Transverse colon (tissue), 4 donors: ENCODE results near the gene PIEZO2. TPM values are rescaled to one million over a fixed set of nuclear protein-coding genes. Genes with fewer than 3 reads are reported as not detected.

Source experiments
- DNase-seq: peaks from one replicate; pipeline ENCODE4 v3.0.0-alpha.2; 2019
- H3K27ac ChIP-seq, 4 donors: fragments of 200-600 bp; sonication (generic); 2 replicates each; pipeline ENCODE4 v1.5.1; 2016 to 2018; ENCODE audit warnings: inconsistent platforms in 4 of 4
- H3K27me3 ChIP-seq: fragments of 200-600 bp; sonication (generic); 2 replicates; pipeline ENCODE4 v1.5.1; 2017; ENCODE audit warnings: inconsistent platforms
- H3K36me3 ChIP-seq, 4 donors: fragments of 200-600 bp; sonication (generic); 2 replicates each; pipeline ENCODE4 v1.5.1; 2017 to 2019; ENCODE audit warnings: inconsistent platforms in 4 of 4
- H3K4me1 ChIP-seq, 4 donors: fragments of 200-600 bp; sonication (generic); 2 replicates each; pipeline ENCODE4 v1.5.1; 2017 to 2020; ENCODE audit warnings: inconsistent platforms in 4 of 4
- H3K4me3 ChIP-seq, 4 donors: fragments of 200-600 bp; sonication (generic); 1 replicate in 1 of 4; 2 replicates in 3 of 4; pipeline versions ENCODE4 v1.5.1 to v1.6.1; 2017 to 2019; ENCODE audit warnings: inconsistent platforms in 4 of 4
- H3K9me3 ChIP-seq, 2 donors: fragments of 200-600 bp; sonication (generic); 2 replicates each; pipeline ENCODE4 v1.5.1; 2017 to 2019; ENCODE audit warnings: inconsistent platforms in 2 of 2
- EP300 ChIP-seq: sonication (generic); formaldehyde crosslinking; IDR thresholded peaks from one replicate; pipeline ENCODE4 v1.6.1; 2017; ENCODE audit warnings: antibody characterized with exemption, low read depth
- POLR2A ChIP-seq: fragments of 450-650 bp; IDR thresholded peaks from one replicate; pipeline ENCODE4 v1.6.1; 2016; ENCODE audit warnings: antibody characterized with exemption, mild to moderate bottlenecking, moderate library complexity
- POLR2AphosphoS5 ChIP-seq, 3 donors: sonication (generic); formaldehyde crosslinking; IDR thresholded peaks; one replicate each; pipeline ENCODE4 v1.6.1; 2016; ENCODE audit warnings: antibody characterized with exemption in 3 of 3
- WGBS, 2 donors: methylation state at CpG; one replicate each; pipeline ENCODE4 v1.1.5; 2018; ENCODE audit warnings: low coverage in 1 of 2; 5-methylcytosine and 5-hydroxymethylcytosine counted together
- in situ Hi-C, 4 donors: fragments of 200-750 bp; cut with MboI; loops; one replicate each; pipeline versions ENCODE4 v1.15.0 to v1.15.1; 2017; ENCODE audit warnings: low sequenced_read_pairs in 3 of 4, low pct_ligation_motif_present in 1 of 4, low pct_unique_long_range_greater_than_20kb in 1 of 4
- intact Hi-C: fragments of 100-400 bp; cut with DNase I; formaldehyde crosslinking; loops from one replicate; pipeline ENCODE4 v1.15.1; 2023; ENCODE audit warnings: low total_unique reads
- total RNA-seq, 4 donors: library from RNA; depleted of rRNA; stranded (reverse); fragments of >200 nt; gene quantifications; one replicate each; pipeline ENCODE4 v1.1.0, GENCODE V29; 2016
- TF ChIP-seq, protein P1 (sequence below), 5 experiments: fragments of 200-600 bp in 3 of 5; fragments of 450-650 bp in 2 of 5; sonication (generic) in 3 of 5; IDR thresholded peaks; 1 replicate in 2 of 5; 2 replicates in 3 of 5; pipeline ENCODE4 v1.5.1; 2016 to 2017; ENCODE audit warnings: antibody characterized with exemption in 5 of 5, inconsistent platforms in 3 of 5, mild to moderate bottlenecking in 2 of 5, moderate library complexity in 1 of 5

The PIEZO2 gene
- total RNA-seq, 4 donors from 2014 or later: 2.9 to 7.5 (median 4.5) TPM

GRCh38 chr18:11108947-11109346 lies 40.4 kb downstream of the PIEZO2 start:
- H3K27me3 ChIP-seq: no peaks in the 10 kb centered on the region
- in situ Hi-C loops (no loop called here), intact Hi-C loops (no loop called here)
- no peak for DNase-seq
- H3K9me3 ChIP-seq: no peaks in the 10 kb centered on the region
- no peak overlapping the region for H3K4me3 ChIP-seq
- 8% methylated on average over 3 of the region's 3 CpGs; no CpG with 5 or more reads in 1 of the 2 donors for WGBS, 2 donors
- TF ChIP-seq EP300 (no peak), POLR2A (no peak), POLR2AphosphoS5 (IDR thresholded peaks at IDR 0.05) (no peak)
- TF ChIP-seq, protein P1, sequence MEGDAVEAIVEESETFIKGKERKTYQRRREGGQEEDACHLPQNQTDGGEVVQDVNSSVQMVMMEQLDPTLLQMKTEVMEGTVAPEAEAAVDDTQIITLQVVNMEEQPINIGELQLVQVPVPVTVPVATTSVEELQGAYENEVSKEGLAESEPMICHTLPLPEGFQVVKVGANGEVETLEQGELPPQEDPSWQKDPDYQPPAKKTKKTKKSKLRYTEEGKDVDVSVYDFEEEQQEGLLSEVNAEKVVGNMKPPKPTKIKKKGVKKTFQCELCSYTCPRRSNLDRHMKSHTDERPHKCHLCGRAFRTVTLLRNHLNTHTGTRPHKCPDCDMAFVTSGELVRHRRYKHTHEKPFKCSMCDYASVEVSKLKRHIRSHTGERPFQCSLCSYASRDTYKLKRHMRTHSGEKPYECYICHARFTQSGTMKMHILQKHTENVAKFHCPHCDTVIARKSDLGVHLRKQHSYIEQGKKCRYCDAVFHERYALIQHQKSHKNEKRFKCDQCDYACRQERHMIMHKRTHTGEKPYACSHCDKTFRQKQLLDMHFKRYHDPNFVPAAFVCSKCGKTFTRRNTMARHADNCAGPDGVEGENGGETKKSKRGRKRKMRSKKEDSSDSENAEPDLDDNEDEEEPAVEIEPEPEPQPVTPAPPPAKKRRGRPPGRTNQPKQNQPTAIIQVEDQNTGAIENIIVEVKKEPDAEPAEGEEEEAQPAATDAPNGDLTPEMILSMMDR (IDR thresholded peaks at IDR 0.05): no peak
- no peak overlapping the region for H3K27ac ChIP-seq
- no peaks in the 10 kb centered on the region for H3K36me3 ChIP-seq
- no peaks in the 10 kb centered on the region for H3K4me1 ChIP-seq

GRCh38 chr18:11106894-11107293 lies 42.5 kb downstream of the PIEZO2 start:
- Histone ChIP-seq H3K27me3 (no peaks in the 10 kb centered on the region), H3K9me3 (no peaks in the 10 kb centered on the region), H3K27ac (no peak overlapping the region), H3K4me3 (no peak overlapping the region), H3K4me1 (no peaks in the 10 kb centered on the region), H3K36me3 (no peaks in the 10 kb centered on the region)
- in situ Hi-C loops (no loop called here), intact Hi-C loops (no loop called here)
- no peak for DNase-seq
- no peak for TF ChIP-seq POLR2AphosphoS5 (IDR thresholded peaks at IDR 0.05)
- TF ChIP-seq, protein P1 (IDR thresholded peaks at IDR 0.05): no peak
- no peak for TF ChIP-seq POLR2A
- 69 to 90% methylated on average over 3 to 6 of the region's 6 CpGs for WGBS, 2 donors

DNA sequence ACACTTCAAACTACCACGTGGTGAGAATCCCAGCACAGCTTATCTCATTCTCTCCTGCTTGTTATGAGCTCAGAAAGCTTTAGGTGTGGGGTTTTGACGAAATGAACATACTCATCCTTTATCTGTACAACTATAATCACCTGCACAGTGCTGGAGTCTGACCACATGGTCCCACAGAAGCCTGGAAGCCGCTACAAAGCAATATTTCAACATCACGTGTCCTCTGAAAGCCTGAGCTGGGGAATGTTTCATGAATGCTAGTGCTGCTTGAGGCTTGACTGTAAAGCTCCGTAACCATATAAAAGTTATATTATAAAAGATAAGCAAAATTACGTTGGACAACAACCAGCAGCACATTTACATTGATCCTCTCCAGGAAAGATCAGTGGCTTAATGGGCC lies 43.9 kb downstream of the PIEZO2 start:
- H3K27ac ChIP-seq: no peak overlapping the region
- in situ Hi-C loops: no loop called here
- no peak overlapping the region for H3K4me3 ChIP-seq
- no peak for DNase-seq
- 46 to 51% methylated on average over 3 to 6 of the region's 6 CpGs for WGBS, 2 donors
- TF ChIP-seq POLR2A (no peak), EP300 (no peak), POLR2AphosphoS5 (IDR thresholded peaks at IDR 0.05) (no peak)
- TF ChIP-seq, protein P1 (IDR thresholded peaks at IDR 0.05): no peak
- intact Hi-C loops: no loop called here
- H3K36me3 ChIP-seq: no peaks in the 10 kb centered on the region
- no peaks in the 10 kb centered on the region for H3K9me3 ChIP-seq
- no peaks in the 10 kb centered on the region for H3K4me1 ChIP-seq
- no peaks in the 10 kb centered on the region for H3K27me3 ChIP-seq

- intact Hi-C loops: no loop called here
- peak; percentile 11 for DNase-seq
- no peak overlapping the region for H3K27ac ChIP-seq
- H3K27me3 ChIP-seq: no peaks in the 10 kb centered on the region
- no peaks in the 10 kb centered on the region for H3K4me1 ChIP-seq
- TF ChIP-seq EP300: no peak
- no peak for TF ChIP-seq POLR2A
- in situ Hi-C loops: no loop called here
- H3K9me3 ChIP-seq: no peaks in the 10 kb centered on the region
- no peak overlapping the region for H3K4me3 ChIP-seq
- 40 to 44% methylated on average over 1 to 5 of the region's 5 CpGs for WGBS, 2 donors
- H3K36me3 ChIP-seq: no peaks in the 10 kb centered on the region
Measured at GRCh38 chr18:11104307-11104706, 45.1 kb downstream of the PIEZO2 start.
